ENCODE results near the gene ERBB2.

ERBB2 gene

GRCh38 chr17:39699818-39700147 lies at the start of gene ERBB2:
Gene ERBB2, plus strand, starts transcription at chr17:39700064. Its CDS starts 175 bp downstream, at chr17:39700239.
- no peak for DNase-seq

- peak in 1 of 2 experiments; percentile 27 for DNase-seq
Observed at GRCh38 chr17:39650121-39650579, 49.7 kb upstream of the ERBB2 start.

GRCh38 chr17:39651923-39652586 lies 47.8 kb upstream of the ERBB2 start:
- no peak for DNase-seq

- DNase-seq: no peak
Observed at GRCh38 chr17:39652587-39653315, 47.1 kb upstream of the ERBB2 start.

GRCh38 chr17:39653316-39653661 lies 46.6 kb upstream of the ERBB2 start:
- DNase-seq: no peak

GRCh38 chr17:39653662-39654331 lies 46.1 kb upstream of the ERBB2 start:
- peak; percentile 23 to 31 for DNase-seq

- DNase-seq: no peak
Observed at GRCh38 chr17:39655105-39655504, 44.8 kb upstream of the ERBB2 start.

- no peak for DNase-seq
Observed at GRCh38 chr17:39658346-39658745, 41.5 kb upstream of the ERBB2 start.

- DNase-seq: no peak
Observed at GRCh38 chr17:39658760-39659159, 41.1 kb upstream of the ERBB2 start.

GRCh38 chr17:39659279-39660010 lies 40.4 kb upstream of the ERBB2 start:
- no peak for DNase-seq

- DNase-seq: no peak
Observed at GRCh38 chr17:39660011-39660360, 39.9 kb upstream of the ERBB2 start.

GRCh38 chr17:39660397-39661385 lies 39.2 kb upstream of the ERBB2 start:
- no peak for DNase-seq

GRCh38 chr17:39661744-39662541 lies 37.9 kb upstream of the ERBB2 start:
- DNase-seq: no peak

GRCh38 chr17:39662551-39663339 lies 37.1 kb upstream of the ERBB2 start:
- DNase-seq: peak in 1 of 2 experiments; percentile 50

- no peak for DNase-seq
Observed at GRCh38 chr17:39663340-39663687, 36.5 kb upstream of the ERBB2 start.

- no peak for DNase-seq
Observed at GRCh38 chr17:39663688-39664580, 35.9 kb upstream of the ERBB2 start.

- DNase-seq: no peak
Observed at GRCh38 chr17:39664581-39665561, 35.0 kb upstream of the ERBB2 start, which contains the start of gene TCAP. Gene TCAP, plus strand, starts transcription at chr17:39665349. Its CDS starts 11 bp downstream, at chr17:39665360.

- DNase-seq: peak; percentile 33 to 67
Observed at GRCh38 chr17:39665642-39666224, 34.1 kb upstream of the ERBB2 start.

All from NCI-H2081 (cell line).